Measurements from ENCODE around the gene GPR108.

GRCh38 chr19:6682607-6683128, 54.7 kb downstream of the GPR108 start:
- no peak for TF ChIP-seq EZH2 (IDR thresholded peaks at IDR 0.05; ENCODE audit: borderline replicate concordance, low read depth, low read length, poor library complexity, severe bottlenecking)
- TF ChIP-seq CTCF (conservative IDR thresholded peaks at IDR 0.05; ENCODE audit: low read depth, low read length) = no peak
